ENCODE data around the gene ABCA3.
A peak's percentile ranks its signal among the peaks of the same experiment; 100 is the strongest.
"Not testable (repeated sequence)": the region's sequence is repeated elsewhere in the genome, so short reads cannot be mapped to it uniquely, and the experiment has no call there.

ABCA3 gene

DNA sequence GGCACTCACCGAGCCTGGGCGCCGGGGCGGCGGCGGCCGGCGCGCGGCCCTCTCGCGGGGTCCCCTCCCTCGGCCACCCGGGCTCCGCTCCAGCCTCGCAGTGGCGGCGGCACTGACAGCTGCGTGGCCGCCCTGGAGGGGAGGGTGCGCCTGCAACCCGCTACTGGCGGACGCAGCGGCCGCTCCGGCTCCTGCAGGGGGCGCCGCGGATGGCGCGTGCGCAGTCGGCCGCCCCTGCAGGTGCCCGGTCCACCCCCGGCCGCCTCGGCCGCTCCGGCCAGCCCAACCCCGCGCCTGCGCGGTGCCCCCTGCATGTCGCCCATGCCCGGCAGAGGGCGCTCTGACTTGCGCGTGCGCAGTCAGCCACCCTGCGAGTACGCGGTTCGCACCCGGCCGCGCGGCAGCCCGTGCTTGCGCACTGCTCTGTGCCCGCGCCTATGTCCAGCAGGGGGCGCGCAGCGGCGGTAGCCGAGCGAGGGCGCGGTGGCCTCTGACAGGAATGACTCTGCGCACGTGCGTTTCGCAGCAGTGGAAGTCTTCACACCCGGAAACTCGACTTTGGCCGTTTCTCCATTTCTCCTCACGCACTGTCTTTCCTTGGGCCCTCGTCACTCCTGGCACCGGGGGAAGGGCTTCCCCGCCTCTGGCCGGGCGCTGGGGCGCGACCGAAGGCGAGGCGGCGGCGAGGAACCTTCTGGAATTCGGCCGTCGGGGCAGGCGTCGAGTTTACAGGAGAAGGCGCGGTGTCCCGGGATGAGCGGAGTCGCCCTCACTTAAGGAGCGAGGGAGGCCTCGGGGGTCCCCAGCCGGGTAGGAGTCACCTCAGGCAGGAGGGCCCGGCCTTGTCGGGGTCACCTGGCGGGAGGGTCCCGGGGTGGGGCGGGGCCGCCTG lies at the start of gene ABCA3:
Gene ABCA3, minus strand, starts transcription at position 165 of the 892 bp plus-strand sequence. CDS start 14,262 bp downstream, outside the sequence.
- DNase-seq (ENCODE audit: low read depth): peak; percentile 91

DNA sequence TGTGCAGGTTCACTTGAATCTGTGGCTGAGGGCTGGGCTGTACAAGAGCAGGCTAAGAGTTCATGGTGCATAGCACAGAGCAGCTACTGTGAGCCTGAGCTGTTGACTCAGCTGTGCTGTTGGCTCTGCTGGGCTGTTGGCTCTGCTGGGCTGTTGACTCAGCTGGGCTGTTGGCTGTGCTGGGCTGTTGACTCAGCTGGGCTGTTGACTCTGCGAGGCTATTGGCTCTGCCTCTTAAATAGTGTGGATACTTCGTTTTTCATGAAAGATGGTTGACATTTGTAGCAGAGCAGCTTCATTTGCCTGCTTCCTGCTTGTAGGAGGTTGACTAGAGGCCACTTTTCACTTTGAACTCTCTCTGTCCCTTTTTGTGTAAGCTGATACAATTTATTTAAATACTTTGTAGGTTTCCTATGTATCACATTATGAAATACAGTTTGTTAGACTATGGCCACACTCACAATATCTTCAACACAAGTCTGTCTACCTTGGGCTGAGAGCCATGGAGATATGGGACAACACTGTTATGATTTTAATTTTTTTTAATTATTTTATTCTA lies 48.4 kb upstream of the ABCA3 start:
- DNase-seq (ENCODE audit: low read depth): no peak

DNA sequence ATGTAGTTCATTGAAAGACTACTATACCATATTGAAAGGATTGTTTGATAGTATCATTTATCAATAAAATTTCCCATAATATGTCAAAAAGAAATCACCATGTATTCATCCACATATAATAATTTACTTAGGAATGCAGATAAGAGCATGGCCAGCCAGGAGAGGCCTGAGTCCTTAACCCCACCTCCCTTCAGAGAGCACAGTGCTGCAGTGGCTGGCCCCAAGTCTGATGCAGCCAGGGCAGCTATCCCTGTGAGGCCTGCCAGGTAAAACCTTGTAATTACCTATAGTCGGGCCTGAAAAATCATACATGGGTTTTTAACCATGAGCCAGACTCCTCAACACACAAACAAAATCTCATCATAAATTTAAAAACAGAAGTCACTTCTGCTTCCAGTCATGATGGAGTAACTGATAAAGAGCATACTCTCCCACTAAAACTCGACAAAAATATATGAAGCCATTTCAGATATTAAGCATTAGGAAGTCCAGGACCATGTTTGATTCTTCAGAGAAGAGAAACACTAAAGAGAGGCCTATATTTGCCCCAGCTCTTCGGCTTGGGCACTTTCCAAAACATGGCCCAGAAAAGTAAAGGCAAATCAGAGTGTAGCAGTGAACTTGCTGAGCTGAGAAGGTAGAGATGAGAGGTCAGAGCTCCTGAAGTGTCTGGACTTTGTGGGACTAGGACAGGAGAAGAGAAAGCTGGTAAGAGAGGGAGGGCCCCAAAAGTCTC lies 47.8 kb upstream of the ABCA3 start:
- DNase-seq (ENCODE audit: low read depth): no peak

DNA sequence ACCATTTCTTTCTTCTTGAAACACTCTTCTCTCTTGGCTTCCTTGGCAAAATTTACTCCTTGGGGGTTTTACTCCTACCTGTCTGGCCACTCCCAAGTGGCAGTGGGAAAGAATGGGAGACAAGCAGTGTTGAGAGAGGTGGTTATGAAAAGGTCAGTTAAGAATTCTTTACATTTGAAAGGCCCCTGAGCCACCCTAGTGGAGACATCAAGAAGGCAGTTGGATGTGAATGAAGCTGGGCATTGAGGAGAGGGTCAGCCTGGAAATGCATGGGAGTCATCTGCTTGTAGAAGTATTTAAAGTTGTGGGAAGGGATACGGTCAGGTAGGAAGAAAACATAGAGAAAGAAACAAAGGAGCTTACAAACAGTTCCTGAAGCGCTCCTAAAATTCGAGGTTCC lies 46.5 kb upstream of the ABCA3 start:
- no peak for DNase-seq (ENCODE audit: low read depth)

DNA sequence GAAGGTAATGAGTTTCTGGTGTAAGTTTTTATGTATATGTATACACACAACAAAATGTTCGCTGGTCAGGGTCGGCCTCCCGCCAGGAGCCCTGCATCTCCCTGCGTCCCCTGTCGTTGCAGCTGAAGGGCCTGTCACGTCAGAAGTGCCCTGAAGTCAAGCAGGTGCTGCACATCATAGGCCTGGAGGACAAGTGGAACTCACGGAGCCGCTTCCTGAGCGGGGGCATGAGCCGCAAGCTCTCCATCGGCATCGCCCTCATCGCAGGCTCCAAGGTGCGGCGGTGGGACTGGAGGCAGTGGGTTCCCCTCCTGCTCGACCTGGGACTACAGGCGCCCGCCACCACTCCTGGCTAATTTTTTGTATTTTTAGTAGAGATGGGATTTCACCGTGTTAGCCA lies 45.5 kb upstream of the ABCA3 start:
- DNase-seq (ENCODE audit: low read depth): not testable (repeated sequence)

DNA sequence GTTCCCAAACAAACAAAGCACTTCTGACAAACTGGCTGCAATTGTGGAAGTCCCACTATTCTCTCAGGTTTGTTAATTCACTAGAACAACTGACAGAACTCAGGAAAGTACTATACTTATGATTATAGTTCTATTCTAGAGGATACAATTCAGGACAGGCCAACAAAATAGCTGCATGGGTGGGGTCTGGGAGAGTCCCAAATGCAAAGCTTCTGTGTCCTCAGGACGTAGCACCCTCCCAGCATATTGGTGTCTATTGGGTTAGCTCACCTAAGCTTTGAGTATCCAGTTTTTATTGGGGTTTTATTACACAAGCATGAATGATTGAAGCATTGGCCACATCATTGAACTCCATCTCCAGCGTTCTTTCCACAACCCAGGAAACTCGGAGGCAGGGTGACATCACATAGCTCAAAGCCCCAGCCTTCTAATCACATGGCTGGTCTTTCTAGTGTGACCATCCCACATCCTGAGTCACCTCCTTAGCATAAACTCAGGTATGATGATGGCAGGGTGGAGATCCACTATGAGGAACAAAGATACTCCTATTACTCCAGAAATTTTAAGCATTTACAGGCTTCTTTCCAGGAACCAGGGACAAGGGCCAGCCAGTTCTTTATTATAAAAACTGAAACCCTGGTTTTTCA lies 44.8 kb upstream of the ABCA3 start:
- no peak for DNase-seq (ENCODE audit: low read depth)

DNA sequence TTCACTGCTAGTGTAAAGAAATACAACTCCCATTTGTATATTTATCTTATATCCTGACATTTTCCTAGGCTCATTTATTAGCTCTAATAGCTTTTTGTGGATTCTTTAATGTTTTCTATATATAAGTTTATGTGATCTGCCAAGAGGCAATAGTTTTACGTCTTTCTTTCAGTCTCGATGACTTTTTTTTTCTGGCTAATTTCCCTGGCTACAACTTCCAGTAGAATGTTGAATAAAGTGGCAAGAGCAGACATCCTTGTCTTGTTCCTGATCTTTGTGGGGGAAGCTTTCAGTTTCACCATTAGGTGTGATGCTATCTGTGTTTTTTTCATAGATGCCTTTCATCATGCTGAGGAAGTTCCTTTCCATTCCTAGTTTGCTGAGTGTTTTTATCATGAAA lies 43.9 kb upstream of the ABCA3 start:
- DNase-seq (ENCODE audit: low read depth): no peak

DNA sequence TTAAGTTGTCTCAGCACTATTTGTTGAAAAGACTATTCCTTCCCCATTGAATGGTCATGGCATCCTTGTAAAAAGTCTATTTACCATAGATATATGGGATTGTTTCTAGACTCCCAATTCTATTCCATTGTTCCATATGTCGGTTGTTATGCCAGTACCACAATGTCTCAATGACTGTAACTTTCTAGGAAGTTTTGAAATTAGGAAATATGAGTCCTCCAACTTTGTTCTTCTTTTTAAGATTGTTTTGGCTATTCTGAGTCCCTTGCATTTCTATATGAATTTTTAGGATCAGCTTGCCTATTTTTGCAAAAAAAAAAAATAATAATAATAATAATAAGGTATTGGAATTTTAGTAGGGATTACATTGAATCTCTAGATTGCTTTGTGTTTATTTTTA lies 43.0 kb upstream of the ABCA3 start:
- no peak for DNase-seq (ENCODE audit: low read depth)

DNA sequence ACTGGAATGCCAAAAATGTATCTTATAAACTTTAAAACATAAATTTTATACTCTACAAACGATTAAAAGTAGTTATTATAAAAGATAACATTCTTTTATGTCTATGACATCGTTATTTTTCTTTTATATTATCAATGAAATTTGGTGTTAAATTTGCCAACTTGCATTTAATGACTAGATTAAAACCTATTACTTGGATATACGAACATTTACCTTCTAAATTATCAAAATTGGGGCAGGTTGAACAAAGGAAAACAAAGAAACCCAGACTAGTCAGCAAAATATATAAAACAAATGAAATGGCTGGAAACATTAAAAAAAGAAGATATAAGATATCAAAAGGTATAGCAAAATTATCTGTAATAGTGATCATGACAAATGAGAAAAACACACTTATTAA lies 34.1 kb upstream of the ABCA3 start:
- no peak for DNase-seq (ENCODE audit: low read depth)

DNA sequence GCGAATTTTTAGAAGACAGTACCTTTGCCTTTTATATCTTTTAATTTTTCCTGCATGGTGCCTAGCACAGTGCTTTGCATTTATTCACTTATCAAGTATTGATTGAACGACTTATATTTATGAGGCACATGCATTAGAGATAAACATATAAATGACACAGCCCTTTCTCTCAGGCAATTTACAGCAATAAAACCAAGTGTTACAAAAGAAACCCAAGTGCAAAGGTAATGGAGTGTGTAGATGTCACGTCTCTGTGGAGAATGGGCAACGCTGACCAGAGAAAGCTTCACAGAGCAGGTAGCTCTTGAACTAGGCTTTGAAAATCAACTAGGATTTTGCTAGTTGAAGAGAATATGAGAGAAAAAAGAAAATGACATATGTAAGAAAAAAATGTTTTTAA lies 32.6 kb upstream of the ABCA3 start:
- DNase-seq (ENCODE audit: low read depth): no peak

DNA sequence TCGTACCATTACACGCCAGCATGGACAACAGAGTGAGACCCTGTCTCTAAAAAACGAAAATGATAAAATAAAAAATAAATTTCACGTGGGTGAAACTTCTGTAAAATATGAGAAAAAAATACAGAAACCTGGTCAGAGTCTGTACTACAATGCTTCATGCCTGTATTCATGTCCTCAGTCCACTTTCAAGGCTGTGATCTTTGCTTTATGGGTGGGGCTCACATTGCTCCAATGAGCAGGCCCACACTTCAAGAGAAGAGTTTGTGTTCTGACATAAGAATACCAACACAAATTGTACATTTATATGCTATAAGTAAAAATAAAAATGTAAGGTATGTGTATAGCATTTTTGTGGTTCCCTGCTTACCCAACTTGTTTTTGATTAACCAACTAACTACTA lies 32.2 kb upstream of the ABCA3 start:
- no peak for DNase-seq (ENCODE audit: low read depth)

DNA sequence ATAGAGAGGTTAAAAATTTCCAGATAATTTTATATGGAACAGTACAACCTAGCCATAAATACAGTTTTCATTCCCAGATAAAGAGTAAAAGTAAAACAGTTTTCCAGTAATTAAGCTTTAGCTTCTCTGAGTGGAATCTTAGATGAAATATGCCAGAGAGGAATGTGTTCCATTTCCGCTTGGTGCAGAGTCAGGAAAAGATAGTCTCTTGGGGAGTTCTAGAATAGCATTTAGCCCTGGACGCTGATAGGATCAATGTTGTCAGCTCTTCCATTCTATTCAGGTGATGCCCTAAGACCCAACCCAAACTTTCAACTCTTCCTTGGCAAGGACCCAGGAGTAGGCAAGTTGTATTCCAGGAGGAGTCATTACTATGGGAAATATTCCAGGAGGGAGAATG lies 30.9 kb upstream of the ABCA3 start:
- no peak for DNase-seq (ENCODE audit: low read depth)

DNA sequence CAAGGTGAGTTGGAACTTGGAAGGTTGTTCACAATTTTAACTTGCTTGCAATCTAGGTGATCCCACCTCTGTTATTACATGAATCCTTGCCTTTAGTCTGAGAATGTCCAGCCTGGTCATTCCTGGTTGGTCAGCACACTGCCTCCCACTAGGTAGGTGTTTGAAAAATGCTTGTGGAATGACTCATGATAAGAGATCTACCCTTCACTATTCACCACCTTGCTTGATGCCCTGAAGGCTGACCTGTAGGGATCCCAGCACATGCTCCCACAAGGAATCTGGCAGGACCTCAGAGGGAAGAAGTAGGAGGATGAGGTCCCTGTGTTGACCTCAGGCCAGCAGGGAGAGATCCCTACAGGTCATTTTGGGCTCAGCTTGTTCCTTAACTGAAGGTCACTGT lies 30.2 kb upstream of the ABCA3 start:
- DNase-seq (ENCODE audit: low read depth): no peak

DNA sequence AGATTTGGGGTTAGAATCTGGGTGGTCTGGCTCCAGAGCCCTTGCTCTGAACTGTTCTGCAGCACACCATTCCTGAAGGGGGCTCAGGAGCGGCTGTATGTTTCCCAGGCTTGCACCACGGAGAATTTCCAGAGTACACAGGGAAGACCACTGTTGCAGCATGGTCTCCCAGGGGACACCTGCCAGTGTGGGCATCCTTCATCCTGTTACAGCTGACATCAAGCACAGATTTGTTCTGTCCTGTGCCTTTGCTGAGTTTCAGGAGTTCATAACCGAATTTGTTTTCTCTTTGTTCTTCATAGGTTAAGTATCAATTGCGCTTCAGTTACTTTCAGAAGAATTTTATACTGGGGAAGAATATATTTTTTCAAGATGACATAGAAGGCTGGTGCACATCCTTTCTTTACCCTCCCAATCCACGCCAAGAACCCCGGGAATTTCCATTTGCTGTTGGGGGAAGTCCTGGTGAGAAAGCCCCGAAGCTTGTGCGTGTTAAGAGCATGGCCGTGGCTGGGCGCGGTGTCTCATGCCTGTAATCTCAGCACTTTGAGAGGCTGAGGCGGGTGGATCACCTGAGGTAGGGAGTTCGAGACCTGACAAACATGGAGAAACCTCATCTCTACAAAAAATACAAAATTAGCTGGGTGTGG lies 26.3 kb upstream of the ABCA3 start:
- no peak for DNase-seq (ENCODE audit: low read depth)

DNA sequence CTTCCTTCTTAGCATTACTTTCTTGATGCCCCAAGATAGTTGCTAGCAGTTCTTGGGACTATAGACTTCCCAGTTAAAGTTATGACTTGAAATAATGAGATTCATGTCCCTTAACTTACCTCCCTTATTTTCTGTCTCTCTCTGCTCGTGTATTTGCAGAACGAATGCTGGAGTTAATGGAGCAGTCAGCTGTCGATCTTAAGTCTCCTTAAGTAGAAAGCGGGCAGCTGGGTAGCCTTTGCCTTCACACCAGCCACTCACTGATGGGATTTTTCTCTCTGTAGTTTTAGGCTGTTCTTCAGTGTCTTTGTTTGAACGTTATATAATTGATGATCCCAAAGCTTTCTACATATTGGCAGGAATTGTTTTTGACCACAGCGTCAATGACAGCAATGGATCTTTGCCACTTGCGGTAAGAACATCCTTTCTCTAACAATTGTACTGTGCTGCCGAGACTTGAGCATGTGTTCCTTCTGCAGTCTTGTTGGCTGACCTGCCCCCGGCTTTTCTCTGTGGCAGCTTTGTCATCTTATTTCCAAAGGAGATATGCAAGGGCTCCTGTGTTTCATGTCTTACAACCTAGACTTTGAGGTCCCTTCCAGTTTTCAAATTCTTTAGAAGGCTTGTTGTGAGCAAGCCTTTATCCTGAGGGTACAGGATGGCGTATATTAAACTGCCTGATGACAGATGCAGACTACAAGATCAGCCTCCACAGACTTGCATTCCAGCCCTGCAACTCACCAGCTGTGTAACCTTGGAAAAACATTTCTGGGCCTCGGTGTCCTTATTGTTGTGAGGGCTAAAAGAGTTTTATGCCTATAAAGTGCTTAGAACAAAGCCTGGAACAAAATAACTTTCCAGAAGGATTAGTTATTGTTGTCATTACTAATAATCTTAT lies 25.1 kb upstream of the ABCA3 start:
- DNase-seq (ENCODE audit: low read depth): no peak

DNA sequence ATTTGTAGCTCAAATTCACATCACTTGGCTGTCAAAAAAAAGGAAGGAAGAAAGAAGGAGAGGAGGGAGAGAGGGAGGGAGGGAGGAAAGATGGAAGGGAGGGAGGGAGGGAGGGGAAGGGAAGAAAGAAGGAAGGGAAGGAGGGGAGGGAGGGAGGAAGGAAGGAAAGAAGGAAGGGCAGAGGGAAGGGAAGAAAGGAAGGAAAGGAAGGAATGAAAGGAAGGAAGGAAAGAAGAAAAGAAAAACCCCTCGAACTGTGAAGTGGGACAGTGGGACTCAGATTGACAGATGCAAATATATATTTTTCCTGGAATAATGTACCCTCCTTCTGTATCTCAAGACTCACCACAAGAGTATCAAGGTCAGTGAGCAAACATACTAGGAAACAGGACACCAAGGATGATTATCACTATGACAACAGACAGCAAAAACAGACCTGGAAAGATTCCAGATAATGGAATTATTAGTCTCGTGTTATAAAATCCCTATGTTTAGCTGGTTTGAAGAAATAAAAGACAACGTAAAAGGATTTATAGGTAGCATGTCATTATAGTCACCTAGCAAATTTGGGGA lies 24.2 kb upstream of the ABCA3 start:
- DNase-seq (ENCODE audit: low read depth): no peak

DNA sequence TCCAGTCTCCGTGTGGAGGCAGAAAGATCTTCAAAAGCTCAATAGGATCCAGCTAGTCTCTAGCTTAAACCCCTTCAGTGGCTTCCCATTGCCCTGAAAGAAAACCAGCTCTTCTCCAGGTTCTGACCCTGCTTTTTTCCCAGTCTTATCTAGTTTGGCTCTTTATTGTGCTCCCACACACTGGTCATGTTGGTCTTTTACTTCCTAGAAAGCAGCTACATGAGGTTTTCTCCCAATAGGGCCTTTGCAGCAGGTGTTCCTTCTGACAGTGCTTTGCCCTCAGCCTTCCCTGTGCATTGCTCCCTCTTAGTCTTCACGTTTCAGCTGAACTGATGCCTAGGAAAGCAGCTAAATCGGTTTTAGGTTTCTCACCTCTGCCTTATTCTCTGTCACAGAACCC lies 21.7 kb upstream of the ABCA3 start:
- DNase-seq (ENCODE audit: low read depth): no peak

DNA sequence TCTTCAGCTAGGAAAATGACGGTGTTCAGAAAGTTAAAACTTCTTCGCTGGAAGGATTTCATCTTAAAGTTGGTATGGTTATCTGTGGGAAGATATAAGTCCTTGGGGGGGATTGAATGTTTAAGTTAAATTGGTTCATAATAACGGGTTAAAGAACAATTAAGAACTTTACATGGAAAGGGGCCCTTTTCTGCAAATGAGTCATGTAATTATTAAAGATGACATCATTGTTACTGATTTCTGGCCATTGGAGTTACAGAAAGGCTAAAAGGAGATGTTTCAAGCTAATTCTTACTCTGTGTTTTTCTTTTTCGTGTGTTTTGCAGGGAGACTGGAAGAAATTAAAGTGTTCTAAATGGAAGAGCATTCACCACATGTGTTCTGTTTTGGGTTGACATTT lies 20.6 kb upstream of the ABCA3 start:
- no peak for DNase-seq (ENCODE audit: low read depth)

DNA sequence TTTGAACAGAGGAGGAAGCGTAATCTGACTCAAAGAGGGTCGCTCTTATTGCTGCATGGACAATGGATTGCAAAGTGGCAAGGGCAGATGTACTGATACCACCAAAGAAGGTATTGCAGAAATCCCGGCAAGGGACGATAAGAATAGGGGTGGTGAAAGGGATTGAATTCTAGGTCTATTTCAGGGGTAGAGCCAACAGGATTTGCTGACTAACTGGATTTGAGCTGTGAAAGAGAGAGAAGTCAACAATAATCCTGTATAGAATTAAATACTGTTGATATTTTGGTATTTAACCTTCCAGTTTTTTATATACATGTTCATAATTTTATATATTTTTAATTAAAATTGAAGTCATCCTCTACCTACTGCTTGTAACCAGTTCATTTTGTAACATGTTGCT lies 19.4 kb upstream of the ABCA3 start:
- DNase-seq (ENCODE audit: low read depth): no peak

DNA sequence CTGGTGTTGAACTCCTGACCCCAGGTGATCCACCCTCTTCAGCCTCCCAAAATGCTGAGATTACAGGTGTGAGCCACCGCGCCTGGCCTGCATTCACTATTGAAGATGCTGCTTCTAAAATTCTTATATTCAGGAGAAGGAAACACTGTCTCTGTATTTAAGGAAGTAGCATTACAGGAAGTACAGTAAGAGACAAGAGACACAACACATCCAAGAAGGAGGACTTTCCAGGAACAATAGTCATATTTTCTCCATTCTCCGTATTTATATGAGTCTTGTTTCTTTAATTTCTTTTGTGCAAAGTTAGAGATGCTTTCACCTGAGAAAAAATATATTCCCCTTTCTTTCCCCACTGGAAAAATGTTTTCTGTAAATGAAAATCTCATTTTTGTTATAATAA lies 18.3 kb upstream of the ABCA3 start:
- no peak for DNase-seq (ENCODE audit: low read depth)

DNA sequence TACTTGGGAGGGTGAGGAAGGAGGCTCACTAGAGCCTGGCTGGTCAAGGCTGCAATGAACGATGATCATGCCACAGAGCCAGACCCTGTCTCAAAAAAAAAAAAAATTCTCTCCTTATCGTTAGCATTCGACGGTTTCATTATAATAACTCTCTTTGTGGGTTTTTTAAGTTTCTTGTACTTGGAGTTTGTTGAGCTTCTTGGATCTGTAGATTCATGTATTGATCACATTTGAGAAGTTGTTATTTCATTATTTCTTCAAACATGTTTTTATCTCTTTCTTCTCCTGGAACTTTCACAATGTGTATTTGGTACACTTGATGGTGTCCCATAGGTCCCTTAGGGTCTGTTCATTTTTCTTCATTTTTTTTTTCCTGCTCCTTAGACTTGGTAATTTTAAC lies 16.8 kb upstream of the ABCA3 start:
- DNase-seq (ENCODE audit: low read depth): no peak

Measured in activated gamma-delta T cell treated with anti-CD3 and anti-CD28 coated beads, Interleukin-2, amount 50 U/mL, for 16 hours (primary cell).